ENCODE data around the gene AGO3. TPM values are rescaled to one million over a fixed set of nuclear protein-coding genes. Genes with fewer than 3 reads are reported as not detected.

The AGO3 gene
- total and polyA plus RNA-seq, 2 experiments from 2014 or later: 19.2 to 27.3 TPM

- ATAC-seq (no peak), DNase-seq (ENCODE audit: low spot score) (no peak)
- no peak for TF ChIP-seq ZNF331 (CRISPR knock-in tag; IDR thresholded peaks at IDR 0.05; ENCODE audit: low read depth)
- no peak for TF ChIP-seq CTCF (conservative IDR thresholded peaks at IDR 0.05; ENCODE audit: low read depth in 2 of 2)
- TF ChIP-seq ZNF114 (CRISPR knock-in tag; IDR thresholded peaks at IDR 0.05): no peak
- Histone ChIP-seq H3K4me3 (no peak overlapping the region), H3K9me2 (ENCODE audit: insufficient read depth) (no peaks in the 10 kb centered on the region), H3K27ac (ENCODE audit: low read depth) (no peak overlapping the region), H3K27me3 (ENCODE audit: insufficient read depth) (no peaks in the 10 kb centered on the region), H3K4me2 (no peak overlapping the region), H2AFZ (no peak overlapping the region), H3K79me2 (replicated peaks; ENCODE audit: insufficient read depth) (no peaks in the 10 kb centered on the region), H3K4me1 (ENCODE audit: insufficient read depth) (no peaks in the 10 kb centered on the region), H4K20me1 (replicated peaks; ENCODE audit: insufficient read depth) (no peaks in the 10 kb centered on the region), H3K36me3 (ENCODE audit: insufficient read depth) (peaks cover 8% of the 10 kb centered on the region; the same call in 1 of the 2 replicates), H3F3A (replicated peaks; ENCODE audit: low read depth) (no peaks in the 10 kb centered on the region)
- Mint-ChIP-seq H3K4me3 (no peak overlapping the region), H3K27ac (no peak overlapping the region), H3K27me3 (ENCODE audit: insufficient read depth, low read depth, poor library complexity) (no peaks in the 10 kb centered on the region), H3K36me3 (ENCODE audit: low read depth) (peaks cover 13% of the 10 kb centered on the region; the same call in 2 of the 3 replicates), H3K9me3 (no peaks in the 10 kb centered on the region), H3K4me1 (no peaks in the 10 kb centered on the region)
Observed at GRCh38 chr1:36040238-36040637, 109.3 kb downstream of the AGO3 start.

- H3K27me3 ChIP-seq (ENCODE audit: insufficient read depth): no peaks in the 10 kb centered on the region
- no peak overlapping the region for H3K27ac Mint-ChIP-seq
Observed at GRCh38 chr1:36051821-36052220, 120.9 kb downstream of the AGO3 start.

More at GRCh38 chr1:36051821-36052220, 120.9 kb downstream of the AGO3 start:
- Mint-ChIP-seq H3K9me3 (no peaks in the 10 kb centered on the region), H3K4me1 (no peaks in the 10 kb centered on the region), H3K36me3 (ENCODE audit: low read depth) (peaks cover 11% of the 10 kb centered on the region), H3K27me3 (ENCODE audit: insufficient read depth, low read depth, poor library complexity) (peaks cover 1% of the 10 kb centered on the region), H3K4me3 (no peak overlapping the region)
- H3K9me2 ChIP-seq (ENCODE audit: insufficient read depth): no peaks in the 10 kb centered on the region
- H3K36me3 ChIP-seq (ENCODE audit: insufficient read depth): no peaks in the 10 kb centered on the region
- H3F3A ChIP-seq (replicated peaks; ENCODE audit: low read depth): no peaks in the 10 kb centered on the region
- no peak overlapping the region for H3K27ac ChIP-seq (ENCODE audit: low read depth)
- DNase-seq (ENCODE audit: low spot score): no peak
- no peaks in the 10 kb centered on the region; the same call in 1 of the 2 replicates for H4K20me1 ChIP-seq (replicated peaks; ENCODE audit: insufficient read depth)
- TF ChIP-seq ETS1 (IDR thresholded peaks at IDR 0.05) (no peak), NANOG (IDR thresholded peaks at IDR 0.05; ENCODE audit: borderline replicate concordance) (no peak), POLR2AphosphoS5 (IDR thresholded peaks at IDR 0.05; ENCODE audit: low read depth) (no peak), CREB1 (CRISPR knock-in tag; IDR thresholded peaks at IDR 0.05; ENCODE audit: low read depth) (no peak), REST (IDR thresholded peaks at IDR 0.05; ENCODE audit: unreplicated experiment) (no peak), JUNB (IDR thresholded peaks at IDR 0.05; ENCODE audit: unreplicated experiment) (no peak), ZNF114 (CRISPR knock-in tag; IDR thresholded peaks at IDR 0.05) (no peak), EZH2 (IDR thresholded peaks at IDR 0.05; ENCODE audit: low read depth, unreplicated experiment) (no peak)
- no peaks in the 10 kb centered on the region for H3K79me2 ChIP-seq (replicated peaks; ENCODE audit: insufficient read depth)
- H3K4me3 ChIP-seq: no peak overlapping the region
- no peak overlapping the region for H2AFZ ChIP-seq
- no peak for ATAC-seq
- H3K4me2 ChIP-seq: no peak overlapping the region
- no peaks in the 10 kb centered on the region for H3K4me1 ChIP-seq (ENCODE audit: insufficient read depth)
